Activated CD4-positive, alpha-beta T cell treated with anti-CD3 and anti-CD28 coated beads for 4 hours (primary cell): ENCODE results near the gene LTBP1.

Experiments used
- DNase-seq, 2 donors: peaks; one replicate each; pipeline ENCODE4 v3.0.0-alpha.2; 2020

Gene LTBP1

DNA sequence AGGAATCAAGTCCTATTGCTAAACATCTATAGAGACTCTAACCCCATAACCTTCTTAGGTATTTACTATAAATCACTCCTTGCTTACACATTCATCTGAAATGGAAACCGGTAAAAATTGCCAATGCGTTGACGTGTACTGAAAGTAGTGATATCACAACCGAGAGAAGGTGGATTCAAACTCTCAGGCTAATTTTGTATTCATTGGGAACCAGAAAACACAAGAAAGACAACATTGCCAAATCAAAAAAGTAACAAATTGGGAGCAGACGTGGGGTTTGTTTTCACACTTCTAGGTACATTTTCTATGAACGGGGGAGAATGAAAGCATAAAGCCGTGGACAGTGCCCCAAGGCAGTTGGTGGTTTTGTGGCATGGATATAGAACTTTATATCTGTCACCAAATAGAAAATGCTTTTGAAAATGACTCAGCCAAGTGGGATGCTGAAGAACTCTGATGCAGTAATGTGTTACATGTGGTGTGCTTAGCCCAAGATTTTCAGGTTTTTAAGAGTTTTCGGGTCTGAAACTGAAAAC, 374.6 kb downstream of the LTBP1 start:
- DNase-seq, result no peak

DNA sequence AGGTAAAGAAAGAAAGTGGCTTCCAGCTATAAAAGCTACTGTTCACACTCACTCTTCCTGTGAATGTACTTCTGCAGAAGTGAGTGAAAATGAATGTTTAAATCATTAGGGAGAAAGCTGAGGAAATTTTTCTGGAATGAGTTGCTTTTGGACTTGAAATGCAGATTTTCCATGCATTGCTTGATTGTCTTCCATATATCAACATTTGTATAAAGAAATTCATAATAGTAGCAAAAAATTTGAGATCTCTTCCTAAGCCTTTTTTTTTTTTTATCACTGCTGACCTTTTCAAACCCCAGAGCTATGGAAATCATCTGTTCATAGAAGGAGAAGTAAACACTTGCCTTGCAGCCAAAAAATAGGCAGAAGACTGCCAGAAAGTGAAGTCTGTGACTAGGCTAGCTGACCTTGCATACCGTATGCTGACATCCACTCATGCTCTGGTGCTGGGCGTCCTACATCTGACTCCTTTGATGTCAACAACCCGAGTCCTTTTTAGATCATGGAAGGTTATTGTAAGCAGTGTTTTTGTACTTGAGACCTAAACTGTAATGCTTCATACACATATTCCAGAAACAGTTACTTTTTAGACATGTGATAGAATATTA, 375.2 kb downstream of the LTBP1 start:
- DNase-seq, result no peak

DNA sequence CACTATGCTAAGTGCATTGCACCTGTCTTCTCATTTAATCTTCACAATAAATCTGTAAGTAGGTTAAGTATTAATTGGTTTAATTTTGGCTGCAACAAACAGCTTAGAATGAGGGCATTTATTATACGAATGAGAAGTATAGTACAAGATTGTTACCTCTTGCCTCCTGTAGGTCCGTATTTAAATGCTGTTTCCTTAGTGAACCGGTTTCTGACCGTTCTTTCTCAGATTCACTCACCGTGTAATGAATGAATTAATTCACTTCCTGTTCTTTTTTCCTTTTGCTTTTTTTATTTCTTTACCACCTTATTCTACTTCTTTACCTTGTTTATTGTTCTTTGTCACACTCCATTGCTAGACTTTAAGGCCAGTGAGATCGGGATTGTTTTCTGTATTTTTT, 375.9 kb downstream of the LTBP1 start:
- no peak for DNase-seq

DNA sequence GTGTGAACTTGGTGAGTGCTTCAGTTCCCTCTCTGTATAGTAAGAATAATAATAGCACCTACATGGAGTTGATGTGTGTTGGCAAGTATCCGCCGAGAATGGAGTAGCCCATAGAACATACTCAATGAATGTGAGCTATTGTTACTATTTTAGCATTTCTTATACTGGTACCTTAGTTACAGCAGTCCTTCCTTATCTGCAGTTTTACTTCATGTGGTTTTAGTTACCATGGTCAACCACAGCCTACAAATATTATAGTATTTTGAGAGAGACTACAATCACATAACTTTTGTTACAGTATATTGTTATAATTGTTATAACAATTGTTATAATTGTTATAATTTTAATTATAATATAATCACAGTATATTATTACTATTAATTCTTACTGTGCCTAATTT, 377.2 kb downstream of the LTBP1 start:
- DNase-seq, result no peak

- DNase-seq, result no peak
Observed at GRCh38 chr2:33326100-33326499, 379.3 kb downstream of the LTBP1 start.

DNA sequence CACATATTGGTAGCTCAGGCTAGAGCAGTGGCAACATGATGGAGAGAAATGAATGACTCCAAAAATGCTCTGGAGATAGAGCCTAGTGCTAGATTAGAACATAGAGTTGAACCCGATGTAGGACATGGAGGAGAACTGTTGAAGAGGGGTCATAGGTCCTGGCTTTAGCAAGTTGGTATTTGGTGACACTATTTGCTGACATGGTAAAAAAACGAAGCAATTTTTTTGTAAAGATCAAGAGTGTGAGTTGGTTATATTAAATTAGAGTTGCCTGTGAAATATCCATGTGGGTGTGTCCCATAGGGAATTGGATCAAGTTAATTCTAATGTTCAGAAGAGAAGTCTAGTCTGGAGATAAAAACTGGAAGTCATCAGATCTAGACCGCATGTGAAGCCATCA, 386.7 kb downstream of the LTBP1 start:
- no peak for DNase-seq

GRCh38 chr2:33334083-33334482, 387.3 kb downstream of the LTBP1 start:
- no peak for DNase-seq

- no peak for DNase-seq
Observed at GRCh38 chr2:33335516-33335915, 388.8 kb downstream of the LTBP1 start.

DNA sequence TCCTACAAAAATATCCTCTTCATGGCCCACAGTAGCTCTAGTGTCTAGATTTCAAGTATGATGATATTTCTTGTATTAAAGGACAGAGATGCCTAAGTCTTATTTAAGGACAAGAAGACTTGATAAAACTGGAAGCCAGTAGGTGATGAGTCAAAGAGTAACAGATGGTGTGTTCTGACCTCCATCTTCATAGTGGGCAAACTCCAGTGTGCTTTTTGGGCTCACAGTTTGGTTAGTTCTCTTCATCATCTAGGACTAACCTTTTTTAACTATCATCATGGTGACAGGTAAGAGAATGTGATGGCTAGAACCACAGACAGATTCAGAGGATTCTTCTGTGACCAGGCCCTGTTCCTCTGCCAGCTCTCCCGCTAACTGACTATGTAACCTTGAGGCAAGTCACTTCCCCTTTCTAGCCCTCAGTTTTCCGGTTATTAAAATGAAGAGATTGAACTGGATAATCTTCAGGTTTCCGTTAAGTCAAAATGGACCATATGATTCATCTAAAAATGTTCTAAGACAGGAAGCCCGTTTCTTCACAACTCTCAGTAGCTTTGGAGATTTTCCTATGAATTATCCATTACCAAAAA, 389.4 kb downstream of the LTBP1 start:
- DNase-seq, result no peak

GRCh38 chr2:33337385-33337960, 390.7 kb downstream of the LTBP1 start:
- no peak for DNase-seq

GRCh38 chr2:33337981-33338380, 391.2 kb downstream of the LTBP1 start:
- no peak for DNase-seq

DNA sequence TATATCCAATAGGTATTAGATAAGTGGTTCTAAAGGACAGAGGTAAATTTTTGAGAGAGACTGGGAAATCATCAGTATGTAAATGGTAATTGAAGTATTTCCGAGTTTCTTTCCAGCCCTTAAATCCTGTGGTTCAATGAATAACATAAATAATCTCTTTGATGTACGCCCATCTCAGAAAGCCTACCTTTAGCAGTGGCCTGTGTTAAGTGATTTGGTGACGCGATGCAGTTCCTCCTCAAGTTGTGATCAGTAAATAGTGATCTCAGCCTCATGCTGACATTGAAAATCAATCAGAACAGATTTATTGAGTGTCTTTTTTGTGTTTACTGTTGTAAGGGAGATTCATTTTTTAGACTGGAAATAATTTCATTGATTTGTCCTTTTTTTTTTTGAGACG, 392.5 kb downstream of the LTBP1 start:
- DNase-seq, result no peak

DNA sequence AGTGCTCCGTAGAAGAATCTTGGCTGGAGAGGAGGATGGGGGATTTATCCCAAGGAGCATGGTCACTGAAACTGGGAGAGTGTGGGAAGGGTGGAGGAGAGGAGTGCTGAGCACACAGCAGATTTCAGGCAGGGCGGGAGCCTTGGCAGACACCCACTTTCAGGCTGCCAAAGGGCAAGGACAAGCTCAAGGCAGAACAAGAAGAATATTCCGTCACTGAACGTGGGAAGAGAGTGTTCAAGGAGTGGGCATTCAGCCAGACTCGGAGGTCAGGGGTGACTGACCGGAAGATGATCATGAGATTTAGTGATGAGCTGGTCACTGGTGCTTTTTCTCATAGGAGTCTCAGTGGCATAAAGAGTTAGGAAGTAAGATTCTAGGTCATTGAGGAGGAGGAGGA, 393.5 kb downstream of the LTBP1 start:
- no peak for DNase-seq

- DNase-seq, result no peak
Observed at GRCh38 chr2:33342171-33342570, 395.4 kb downstream of the LTBP1 start.

DNA sequence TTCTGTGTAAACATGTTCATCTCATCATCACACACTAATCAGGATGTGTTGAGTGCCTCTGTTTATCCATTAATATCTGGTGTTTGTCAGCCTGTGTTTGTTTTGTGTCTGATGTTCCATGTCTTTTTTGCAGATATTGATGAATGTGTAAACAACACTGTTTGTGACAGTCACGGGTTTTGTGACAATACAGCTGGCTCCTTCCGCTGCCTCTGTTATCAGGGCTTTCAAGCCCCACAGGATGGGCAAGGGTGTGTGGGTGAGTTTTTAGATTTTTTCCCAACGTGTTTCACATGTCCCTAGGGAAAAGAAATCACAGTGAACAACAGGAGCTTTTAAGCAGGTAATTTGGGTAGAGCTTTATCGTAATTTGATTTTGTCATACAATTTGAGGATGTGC, 396.0 kb downstream of the LTBP1 start:
- no peak for DNase-seq

- DNase-seq, result no peak
Observed at GRCh38 chr2:33343387-33343895, 396.7 kb downstream of the LTBP1 start.

GRCh38 chr2:33344230-33344629, 397.5 kb downstream of the LTBP1 start:
- no peak for DNase-seq

DNA sequence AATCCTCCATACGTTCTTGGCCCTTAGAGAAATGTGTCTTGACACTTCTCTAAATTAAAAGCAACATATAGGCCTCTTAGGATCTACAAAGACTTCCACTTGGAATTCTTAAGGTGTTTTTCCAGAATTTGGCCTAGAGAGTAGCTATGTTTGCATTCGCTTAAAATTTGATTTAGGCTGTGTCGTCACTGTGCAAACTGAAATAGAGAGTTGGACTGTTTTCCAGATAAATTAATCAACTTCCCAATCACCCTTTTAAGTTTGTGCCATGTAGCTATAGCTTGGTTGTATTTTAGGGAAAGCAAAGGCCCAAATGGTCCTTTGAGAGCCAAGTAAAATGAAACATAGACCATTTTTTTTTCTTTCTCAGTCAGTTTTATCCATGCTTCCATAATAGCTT, 401.1 kb downstream of the LTBP1 start:
- no peak for DNase-seq

GRCh38 chr2:33350632-33351031, 403.9 kb downstream of the LTBP1 start:
- no peak for DNase-seq

- no peak for DNase-seq
Observed at GRCh38 chr2:33351781-33352180, 405.0 kb downstream of the LTBP1 start.

DNA sequence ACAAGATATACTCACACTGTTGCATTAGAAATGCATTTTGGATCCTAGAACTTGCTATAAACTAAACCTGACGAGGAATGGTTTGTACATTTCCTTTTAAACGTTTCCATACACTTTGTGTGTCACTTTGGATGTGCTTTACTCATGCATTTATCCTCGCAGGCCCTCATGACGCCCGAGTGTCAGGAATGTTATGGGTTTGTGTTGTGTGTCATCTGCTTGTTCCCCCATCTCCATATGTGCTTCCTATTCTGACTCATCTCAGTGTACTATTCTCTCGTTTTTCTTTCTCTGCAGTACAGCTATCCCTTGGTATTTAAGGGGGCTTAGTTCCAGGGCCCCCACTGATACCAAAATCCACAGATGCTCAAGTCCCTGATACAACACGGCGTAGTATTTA, 408.2 kb downstream of the LTBP1 start:
- no peak for DNase-seq

DNA sequence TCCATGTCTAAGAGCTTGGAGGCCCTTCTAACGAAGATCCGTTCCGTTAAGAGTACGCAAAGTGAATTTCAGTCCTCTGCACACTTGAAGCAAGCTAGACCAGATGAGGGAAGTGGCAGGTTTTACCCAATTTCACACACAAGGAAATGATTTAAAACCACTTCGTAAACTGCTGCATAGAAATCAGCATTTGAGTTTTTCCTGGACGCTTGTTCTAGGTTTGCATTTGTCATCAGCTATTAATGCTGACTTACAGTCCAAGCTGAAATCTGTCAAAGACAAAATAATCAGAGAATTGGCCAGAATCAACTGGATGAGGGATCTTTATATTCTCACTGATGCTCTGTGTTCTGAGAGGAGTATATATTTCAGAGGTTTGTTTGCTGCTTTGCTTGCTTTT, 412.1 kb downstream of the LTBP1 start:
- DNase-seq, result no peak

- DNase-seq, result no peak
Observed at GRCh38 chr2:33363325-33364298, 416.9 kb downstream of the LTBP1 start.
